Astrocyte (in vitro differentiated cells and primary cell): ENCODE measurements around the gene CNST. TPM values are rescaled to one million over a fixed set of nuclear protein-coding genes. Genes with fewer than 3 reads are reported as not detected.

Experiments used
- DNase-seq: peaks from one replicate; pipeline ENCODE4 v3.0.0-alpha.2; 2010; ENCODE audit warnings: low read depth
- FAIRE-seq: peaks from 2 replicates; lab custom pipeline; 2011; peaks lifted over from hg19 to GRCh38; lab: Jason Lieb, UNC
- H2AFZ ChIP-seq: 2 replicates; pipeline ENCODE4 v1.6.0; 2012; ENCODE audit warnings: low read depth, low read length, inconsistent platforms
- H3K27ac ChIP-seq: 2 replicates; pipeline ENCODE4 v1.5.1; 2011; ENCODE audit warnings: low read depth, low read length, inconsistent platforms
- H3K27me3 ChIP-seq: 2 replicates; pipeline ENCODE4 v1.6.0; 2011; ENCODE audit warnings: low read length, inconsistent platforms; ENCODE audit not compliant: insufficient read depth
- H3K36me3 ChIP-seq: 2 replicates; pipeline ENCODE4 v1.5.1; 2011; ENCODE audit warnings: low read length, inconsistent platforms; ENCODE audit not compliant: insufficient read depth
- H3K4me1 ChIP-seq: 2 replicates; pipeline ENCODE4 v1.5.1; 2011; ENCODE audit warnings: low read length, inconsistent platforms; ENCODE audit not compliant: insufficient read depth
- H3K4me2 ChIP-seq: 2 replicates; pipeline ENCODE4 v1.6.0; 2012; ENCODE audit warnings: low read length, inconsistent platforms
- H3K4me3 ChIP-seq: 2 replicates; pipeline ENCODE4 v1.5.1; 2011; ENCODE audit warnings: low read depth, mild to moderate bottlenecking, low read length, inconsistent platforms; ENCODE audit not compliant: insufficient read depth
- H3K79me2 ChIP-seq: 2 replicates; pipeline ENCODE4 v1.6.0; 2012; ENCODE audit warnings: mild to moderate bottlenecking, low read length, inconsistent platforms; ENCODE audit not compliant: insufficient read depth
- H3K9ac ChIP-seq: 2 replicates; pipeline ENCODE4 v1.6.0; 2012; ENCODE audit warnings: mild to moderate bottlenecking, low read length, inconsistent platforms
- H3K9me3 ChIP-seq: 2 replicates; pipeline ENCODE4 v1.5.1; 2012; ENCODE audit warnings: low read depth, mild to moderate bottlenecking, low read length, inconsistent platforms; ENCODE audit not compliant: insufficient read depth
- H4K20me1 ChIP-seq: 2 replicates; pipeline ENCODE4 v1.6.0; 2012; ENCODE audit warnings: low read length, inconsistent platforms; ENCODE audit not compliant: insufficient read depth
- H3K27ac Mint-ChIP-seq: one replicate; pipeline ENCODE4 v1.8.0; 2021; ENCODE audit warnings: mild to moderate bottlenecking, mixed read lengths; ENCODE audit not compliant: unreplicated experiment
- H3K27me3 Mint-ChIP-seq: one replicate; pipeline ENCODE4 v1.8.0; 2021; ENCODE audit warnings: low read depth, mixed read lengths; ENCODE audit not compliant: unreplicated experiment
- H3K36me3 Mint-ChIP-seq: one replicate; pipeline ENCODE4 v1.8.0; 2021; ENCODE audit warnings: low read depth, mixed read lengths; ENCODE audit not compliant: unreplicated experiment
- H3K4me1 Mint-ChIP-seq: one replicate; pipeline ENCODE4 v1.8.0; 2021; ENCODE audit warnings: low read depth, mixed read lengths; ENCODE audit not compliant: unreplicated experiment
- H3K4me3 Mint-ChIP-seq: one replicate; pipeline ENCODE4 v1.8.0; 2021; ENCODE audit warnings: mild to moderate bottlenecking, moderate library complexity, mixed read lengths; ENCODE audit not compliant: unreplicated experiment
- H3K9me3 Mint-ChIP-seq: one replicate; pipeline ENCODE4 v1.8.0; 2021; ENCODE audit warnings: mild to moderate bottlenecking, mixed read lengths; ENCODE audit not compliant: unreplicated experiment
- CTCF ChIP-seq: IDR thresholded peaks from 2 replicates; pipeline ENCODE4 v1.5.1; 2011; ENCODE audit warnings: low read depth, mild to moderate bottlenecking, inconsistent platforms, low read length, moderate library complexity; ENCODE audit not compliant: insufficient read depth
- EZH2 ChIP-seq: IDR thresholded peaks from 2 replicates; pipeline ENCODE4 v1.6.1; 2012; ENCODE audit warnings: mild to moderate bottlenecking, low read length, inconsistent platforms; ENCODE audit not compliant: insufficient read depth
- total RNA-seq: library from RNA; stranded (reverse); gene quantifications from 2 replicates; pipeline ENCODE4 v1.2.1, GENCODE V29; 2021

The CNST gene
- total RNA-seq, 1 donor from 2014 or later = 19.8 TPM

GRCh38 chr1:246708166-246708565 is 141.9 kb downstream of the CNST start:
- Histone ChIP-seq H2AFZ (no peak overlapping the region), H3K36me3 (no peaks in the 10 kb centered on the region), H3K4me3 (no peak overlapping the region), H3K4me2 (no peak overlapping the region), H3K79me2 (no peaks in the 10 kb centered on the region), H3K27me3 (no peaks in the 10 kb centered on the region), H3K9me3 (no peaks in the 10 kb centered on the region), H4K20me1 (no peaks in the 10 kb centered on the region), H3K4me1 (peaks cover 3% of the 10 kb centered on the region), H3K9ac (no peak overlapping the region), H3K27ac (no peak overlapping the region)
- Mint-ChIP-seq H3K36me3 (peaks cover 3% of the 10 kb centered on the region), H3K27me3 (peaks cover 18% of the 10 kb centered on the region), H3K4me3 (no peak overlapping the region), H3K9me3 (peaks cover 23% of the 10 kb centered on the region), H3K4me1 (peaks cover 8% of the 10 kb centered on the region), H3K27ac (no peak overlapping the region)
- FAIRE-seq (no peak), DNase-seq (peak; percentile 30)
- no peak for TF ChIP-seq CTCF
- TF ChIP-seq EZH2 = no peak

GRCh38 chr1:246709196-246709595 is 142.9 kb downstream of the CNST start:
- H3K9me3 ChIP-seq = no peaks in the 10 kb centered on the region
- Mint-ChIP-seq H3K27ac (no peak overlapping the region), H3K4me3 (no peak overlapping the region), H3K36me3 (peaks cover 3% of the 10 kb centered on the region), H3K4me1 (peaks cover 8% of the 10 kb centered on the region), H3K9me3 (peaks cover 27% of the 10 kb centered on the region), H3K27me3 (peaks cover 24% of the 10 kb centered on the region)
- H3K36me3 ChIP-seq = no peaks in the 10 kb centered on the region
- H3K4me2 ChIP-seq = no peak overlapping the region
- H3K79me2 ChIP-seq = no peaks in the 10 kb centered on the region
- no peaks in the 10 kb centered on the region for H3K27me3 ChIP-seq
- H4K20me1 ChIP-seq = no peaks in the 10 kb centered on the region
- H3K4me3 ChIP-seq = no peak overlapping the region
- FAIRE-seq = no peak
- H3K9ac ChIP-seq = no peak overlapping the region
- H3K27ac ChIP-seq = no peak overlapping the region
- H3K4me1 ChIP-seq = peaks cover 3% of the 10 kb centered on the region
- DNase-seq = no peak
- no peak for TF ChIP-seq EZH2
- TF ChIP-seq CTCF = no peak
- H2AFZ ChIP-seq = no peak overlapping the region

- Histone ChIP-seq H3K9me3 (no peaks in the 10 kb centered on the region), H3K4me1 (peaks cover 3% of the 10 kb centered on the region), H3K79me2 (no peaks in the 10 kb centered on the region), H3K36me3 (no peaks in the 10 kb centered on the region), H3K4me2 (no peak overlapping the region), H4K20me1 (no peaks in the 10 kb centered on the region), H3K9ac (no peak overlapping the region), H3K27me3 (no peaks in the 10 kb centered on the region), H2AFZ (no peak overlapping the region), H3K27ac (no peak overlapping the region), H3K4me3 (no peak overlapping the region)
- Mint-ChIP-seq H3K27me3 (peaks cover 24% of the 10 kb centered on the region), H3K36me3 (peaks cover 3% of the 10 kb centered on the region), H3K27ac (no peak overlapping the region), H3K4me1 (peaks cover 4% of the 10 kb centered on the region), H3K9me3 (peaks cover 27% of the 10 kb centered on the region), H3K4me3 (no peak overlapping the region)
- FAIRE-seq (no peak), DNase-seq (no peak)
- TF ChIP-seq EZH2 = no peak
- no peak for TF ChIP-seq CTCF
Measured at GRCh38 chr1:246709835-246710234, 143.6 kb downstream of the CNST start.
